ENCODE measurements around the gene GJA4. TPM values are rescaled to one million over a fixed set of nuclear protein-coding genes. Genes with fewer than 3 reads are reported as not detected.
"Not testable (repeated sequence)": the region's sequence is repeated elsewhere in the genome, so short reads cannot be mapped to it uniquely, and the experiment has no call there.

Gene GJA4
- total RNA-seq, 1 experiment from 2014 or later: not detected

DNA sequence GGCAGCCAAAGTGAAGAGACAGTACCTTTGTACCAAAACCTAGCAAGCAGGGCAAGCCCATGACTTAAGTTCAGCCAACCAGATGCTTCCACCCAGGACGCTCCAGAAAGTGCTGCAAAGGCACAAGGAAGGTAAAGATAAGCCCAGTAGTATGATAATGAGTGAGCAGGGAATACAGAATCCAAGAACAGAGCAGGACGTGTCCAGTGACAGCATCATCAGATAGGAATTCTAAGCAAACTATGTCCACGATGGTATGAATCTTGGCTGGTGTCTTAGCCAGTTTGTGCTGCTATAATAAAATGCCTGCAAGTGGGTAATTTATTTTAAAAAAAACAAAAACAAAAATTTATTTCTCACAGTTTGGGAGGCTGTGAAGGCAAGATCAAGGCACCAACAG is 13.6 kb downstream of the GJA4 start:
- DNase-seq (ENCODE audit: low spot score): no peak
- Histone ChIP-seq H3K27ac (ENCODE audit: low read depth, low read length, poor library complexity, severe bottlenecking) (no peak overlapping the region), H3K36me3 (ENCODE audit: insufficient read depth, low read length, poor library complexity, severe bottlenecking) (no peaks in the 10 kb centered on the region), H3K4me3 (ENCODE audit: low read depth, low read length, poor library complexity, severe bottlenecking) (no peak overlapping the region), H3K9me3 (ENCODE audit: low read depth, low read length, poor library complexity, severe bottlenecking) (no peaks in the 10 kb centered on the region), H3K27me3 (replicated peaks; ENCODE audit: insufficient read depth, low read depth, low read length, poor library complexity) (no peaks in the 10 kb centered on the region), H3K4me1 (ENCODE audit: insufficient read depth, low read length, poor library complexity, severe bottlenecking) (no peaks in the 10 kb centered on the region)
- ChIA-PET POLR2A (ENCODE audit: low non-redundant PET) (no interaction called here), CTCF (no interaction called here)
- intact Hi-C loops (cut with micrococcal nuclease; ENCODE audit: unreplicated experiment): no loop called here
- TF ChIP-seq CTCF (conservative IDR thresholded peaks at IDR 0.05; ENCODE audit: low read depth, low read length) (no peak), EZH2 (IDR thresholded peaks at IDR 0.05; ENCODE audit: borderline replicate concordance, low read depth, low read length, poor library complexity, severe bottlenecking) (no peak)
- no TSS peak for BruUV-seq (replicated peaks)

- no peaks in the 10 kb centered on the region for H3K36me3 ChIP-seq (ENCODE audit: insufficient read depth, low read length, poor library complexity, severe bottlenecking)
- H3K27me3 ChIP-seq (replicated peaks; ENCODE audit: insufficient read depth, low read depth, low read length, poor library complexity): no peaks in the 10 kb centered on the region
- POLR2A ChIA-PET (ENCODE audit: low non-redundant PET): no interaction called here
- H3K4me3 ChIP-seq (ENCODE audit: low read depth, low read length, poor library complexity, severe bottlenecking): no peak overlapping the region
- no peak overlapping the region for H3K27ac ChIP-seq (ENCODE audit: low read depth, low read length, poor library complexity, severe bottlenecking)
- intact Hi-C loops (cut with micrococcal nuclease; ENCODE audit: unreplicated experiment): no loop called here
- TF ChIP-seq EZH2 (IDR thresholded peaks at IDR 0.05; ENCODE audit: borderline replicate concordance, low read depth, low read length, poor library complexity, severe bottlenecking) (no peak), CTCF (conservative IDR thresholded peaks at IDR 0.05; ENCODE audit: low read depth, low read length) (no peak)
- CTCF ChIA-PET: no interaction called here
- H3K4me1 ChIP-seq (ENCODE audit: insufficient read depth, low read length, poor library complexity, severe bottlenecking): no peaks in the 10 kb centered on the region
- no TSS peak for BruUV-seq (replicated peaks)
- no peaks in the 10 kb centered on the region for H3K9me3 ChIP-seq (ENCODE audit: low read depth, low read length, poor library complexity, severe bottlenecking)
- no peak for DNase-seq (ENCODE audit: low spot score)
Measured at GRCh38 chr1:34808051-34808810, 15.4 kb downstream of the GJA4 start.

GRCh38 chr1:34810781-34811180 is 18.0 kb downstream of the GJA4 start:
- H3K36me3 ChIP-seq (ENCODE audit: insufficient read depth, low read length, poor library complexity, severe bottlenecking); H3K27me3 ChIP-seq (replicated peaks; ENCODE audit: insufficient read depth, low read depth, low read length, poor library complexity); H3K9me3 ChIP-seq (ENCODE audit: low read depth, low read length, poor library complexity, severe bottlenecking); H3K27ac ChIP-seq (ENCODE audit: low read depth, low read length, poor library complexity, severe bottlenecking); BruUV-seq (replicated peaks); POLR2A ChIA-PET (ENCODE audit: low non-redundant PET); H3K4me1 ChIP-seq (ENCODE audit: insufficient read depth, low read length, poor library complexity, severe bottlenecking); DNase-seq (ENCODE audit: low spot score); H3K4me3 ChIP-seq (ENCODE audit: low read depth, low read length, poor library complexity, severe bottlenecking); intact Hi-C loops (cut with micrococcal nuclease; ENCODE audit: unreplicated experiment); CTCF ChIA-PET: not testable (repeated sequence)

- TF ChIP-seq CTCF (conservative IDR thresholded peaks at IDR 0.05; ENCODE audit: low read depth, low read length) (no peak), EZH2 (IDR thresholded peaks at IDR 0.05; ENCODE audit: borderline replicate concordance, low read depth, low read length, poor library complexity, severe bottlenecking) (no peak)
- no TSS peak for BruUV-seq (replicated peaks)
- no peaks in the 10 kb centered on the region for H3K36me3 ChIP-seq (ENCODE audit: insufficient read depth, low read length, poor library complexity, severe bottlenecking)
- no peaks in the 10 kb centered on the region for H3K27me3 ChIP-seq (replicated peaks; ENCODE audit: insufficient read depth, low read depth, low read length, poor library complexity)
- no peak overlapping the region for H3K27ac ChIP-seq (ENCODE audit: low read depth, low read length, poor library complexity, severe bottlenecking)
- no peaks in the 10 kb centered on the region for H3K4me1 ChIP-seq (ENCODE audit: insufficient read depth, low read length, poor library complexity, severe bottlenecking)
- POLR2A ChIA-PET (ENCODE audit: low non-redundant PET): no interaction called here
- DNase-seq (ENCODE audit: low spot score): no peak
- intact Hi-C loops (cut with micrococcal nuclease; ENCODE audit: unreplicated experiment): no loop called here
- no peak overlapping the region for H3K4me3 ChIP-seq (ENCODE audit: low read depth, low read length, poor library complexity, severe bottlenecking)
- CTCF ChIA-PET: no interaction called here
- no peaks in the 10 kb centered on the region for H3K9me3 ChIP-seq (ENCODE audit: low read depth, low read length, poor library complexity, severe bottlenecking)
Measured at GRCh38 chr1:34816332-34816731, 23.5 kb downstream of the GJA4 start.

Measured in A673 (cell line).